LoVo (cell line): ENCODE results near the gene PRKCE.

Experiments
- DNase-seq: peaks from one replicate; pipeline ENCODE4 v3.0.0-alpha.2; 2016; ENCODE audit warnings: low spot score

PRKCE gene

DNA sequence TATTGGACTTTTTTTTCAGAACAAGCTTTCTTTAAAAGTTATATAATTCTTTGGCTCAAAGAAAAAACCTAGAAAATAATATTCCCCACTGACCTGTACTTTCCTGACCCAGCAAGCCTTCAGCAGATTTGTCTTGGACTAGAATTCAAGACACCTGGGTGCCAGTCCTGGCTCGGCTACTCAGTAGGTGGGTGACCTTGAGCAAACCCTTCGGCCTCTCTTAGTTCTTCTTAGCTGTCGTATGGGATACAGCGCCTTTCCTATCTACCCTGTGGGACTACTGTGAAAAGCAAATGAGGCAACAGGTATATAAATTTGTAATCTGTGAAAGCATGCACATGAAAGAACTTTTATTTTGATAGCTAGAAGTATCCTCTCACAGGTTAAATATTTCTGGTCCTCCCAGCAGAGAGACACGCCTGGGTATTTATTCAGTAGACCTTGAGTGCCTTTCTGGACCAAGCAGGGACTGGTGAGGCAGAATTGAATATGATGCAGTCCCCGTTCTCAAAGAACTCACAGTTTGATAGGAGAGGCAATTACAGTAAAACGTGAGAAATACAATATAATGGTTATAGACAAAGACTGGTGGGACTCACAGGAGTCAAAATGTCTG, 576.3 kb downstream of the PRKCE start:
- no peak for DNase-seq

DNA sequence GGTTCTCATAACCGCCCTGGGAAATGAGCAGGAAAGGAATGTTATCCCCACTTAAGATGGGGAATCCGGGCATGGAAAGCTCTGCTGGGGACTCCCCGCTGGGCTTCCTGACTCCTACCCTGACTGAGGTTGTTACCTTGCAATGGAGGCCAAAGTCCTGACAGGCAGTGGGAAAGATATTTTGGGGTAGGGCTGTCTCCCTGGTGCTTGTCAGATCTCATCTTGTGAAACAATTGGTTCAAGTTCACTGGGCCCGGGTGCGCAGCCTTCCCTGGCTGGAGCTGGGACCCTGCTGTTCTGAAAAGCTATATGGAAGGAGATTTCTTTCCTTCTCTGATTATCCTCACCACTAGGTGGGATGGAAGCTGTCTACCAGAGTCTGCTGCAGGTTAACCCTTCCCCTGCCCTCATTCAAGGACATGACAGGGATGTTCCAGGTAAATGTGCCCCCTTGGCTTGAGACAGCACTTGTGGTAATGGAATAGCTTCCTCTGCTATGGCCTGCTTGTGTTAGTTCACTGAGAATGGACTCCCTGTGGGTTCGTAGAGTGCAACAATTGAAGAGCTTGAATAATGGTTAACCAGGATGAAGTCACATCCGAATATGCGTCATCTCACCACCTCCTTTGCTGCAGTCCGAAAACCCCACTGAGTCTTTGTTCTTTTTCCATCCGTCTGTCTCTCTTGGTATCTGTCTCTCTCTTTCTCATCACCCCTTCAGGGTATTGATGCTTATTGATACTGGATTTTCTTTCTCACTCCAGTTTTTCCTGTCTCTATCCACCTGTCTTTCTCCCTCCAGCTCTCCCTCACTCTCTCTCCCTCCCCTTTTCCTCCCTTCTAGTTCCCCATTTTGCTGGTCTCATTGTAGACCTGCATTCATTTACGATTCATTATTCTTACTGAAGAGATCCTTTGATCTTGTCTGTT, 577.9 kb downstream of the PRKCE start:
- no peak for DNase-seq

DNA sequence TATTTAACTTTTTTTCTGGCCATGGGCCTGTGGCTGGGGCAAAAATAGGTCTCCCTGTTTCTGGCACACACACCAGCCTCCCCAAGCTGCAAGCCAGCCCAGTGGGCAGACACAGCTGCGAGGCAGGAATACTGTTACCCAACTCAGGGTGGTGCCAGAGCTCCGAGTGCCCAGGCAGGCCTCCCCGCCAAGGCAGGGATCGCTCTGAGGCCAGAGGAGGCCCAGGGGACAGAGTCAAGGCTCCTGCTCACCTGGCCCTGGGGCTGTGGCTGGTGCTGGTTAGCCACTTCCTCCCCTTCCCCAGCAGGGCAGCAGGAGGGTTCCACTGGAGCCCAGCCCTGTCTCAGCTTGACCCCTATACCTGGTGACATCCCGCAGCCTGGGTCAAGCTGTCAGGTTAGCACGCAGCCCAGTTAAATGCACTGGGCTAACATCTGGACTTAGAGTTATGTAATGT, 578.7 kb downstream of the PRKCE start:
- DNase-seq: no peak

- DNase-seq: no peak
These were observed 579.4 kb downstream of the PRKCE start for GRCh38 chr2:46230677-46231425.

DNA sequence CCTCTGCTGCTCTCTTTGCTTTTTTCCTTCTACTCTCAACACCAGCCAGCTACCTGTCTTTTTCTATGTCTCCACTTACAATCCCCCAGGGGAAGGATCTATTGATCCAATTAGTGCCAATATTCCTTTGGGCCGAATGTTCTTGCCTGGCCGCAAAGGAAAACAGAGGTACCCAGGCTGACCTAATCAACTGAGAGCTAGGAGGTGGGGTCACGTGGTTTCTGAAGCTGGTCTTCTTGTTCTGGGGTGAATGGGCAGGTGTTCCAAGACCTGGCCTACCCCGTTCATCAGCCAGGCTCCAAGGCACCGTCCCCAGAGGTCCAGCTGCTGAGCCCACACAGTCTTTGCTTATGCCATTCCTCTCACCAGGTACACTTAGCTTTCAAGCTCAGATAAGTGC, 580.2 kb downstream of the PRKCE start:
- DNase-seq: no peak

DNA sequence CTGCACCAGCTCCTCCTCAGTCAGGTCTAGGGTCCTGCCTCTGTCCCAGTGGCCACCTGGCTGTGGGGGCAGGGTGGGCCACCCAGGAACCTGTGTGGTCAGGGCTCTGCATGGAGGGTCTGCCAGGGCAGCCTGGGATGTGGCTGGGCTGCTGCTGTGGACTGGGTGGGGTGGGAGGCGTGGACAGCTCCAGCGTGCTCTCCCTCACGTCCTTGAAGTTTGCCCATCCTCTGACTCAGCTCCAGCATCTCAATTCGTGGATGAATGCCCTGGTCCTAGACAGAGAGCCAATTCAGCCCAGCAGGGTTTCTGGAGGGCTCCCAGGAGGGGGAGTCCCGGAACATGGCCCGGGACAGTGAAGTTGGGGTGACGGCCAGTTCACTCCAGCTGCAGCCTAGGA, 581.4 kb downstream of the PRKCE start:
- no peak for DNase-seq

DNA sequence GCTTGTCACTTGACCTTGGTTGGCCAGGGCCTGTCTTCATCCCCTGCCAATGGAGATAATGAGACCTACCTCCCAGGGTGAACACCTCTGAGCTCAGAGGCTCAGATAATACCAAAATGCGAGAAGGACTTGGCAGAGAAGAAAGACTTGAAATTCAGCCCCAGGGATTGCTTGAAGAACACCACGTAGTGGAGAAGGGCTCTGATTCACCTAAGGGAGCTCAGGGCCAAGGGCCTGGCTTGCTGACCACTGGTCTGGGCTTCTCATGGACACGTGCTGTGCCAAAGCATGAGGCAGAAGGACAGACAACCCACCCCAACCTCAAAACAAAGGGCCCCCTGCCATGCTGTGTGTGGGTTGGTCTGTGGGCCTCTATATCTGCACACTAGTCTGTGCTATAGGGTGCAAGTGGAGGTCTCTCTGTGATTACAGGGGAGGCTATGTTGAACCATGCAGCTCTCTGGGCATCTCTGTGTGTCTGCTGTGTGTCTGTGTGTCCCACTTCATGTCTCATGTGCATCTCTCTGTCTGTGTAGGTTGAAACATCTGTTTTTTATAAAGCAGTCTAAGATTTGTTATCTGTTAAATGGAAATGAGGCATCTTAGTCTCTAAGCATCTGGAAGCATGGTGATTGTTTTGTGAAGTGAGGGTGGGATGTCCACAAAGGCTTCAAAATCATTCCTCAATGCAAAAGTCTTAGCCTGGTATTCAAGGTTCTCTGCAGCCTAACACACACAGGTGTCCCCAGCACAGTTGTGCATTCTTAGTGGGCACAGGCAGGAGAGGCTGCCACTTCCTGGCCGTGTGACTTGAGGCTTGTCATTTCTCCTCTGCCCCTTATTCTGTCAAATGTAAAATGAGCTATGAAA, 584.8 kb downstream of the PRKCE start:
- DNase-seq: no peak

- DNase-seq: no peak
These were observed 585.7 kb downstream of the PRKCE start for GRCh38 chr2:46236876-46237859.
